T-cell (primary cell): ENCODE results near the gene VPS41. TPM values are rescaled to one million over a fixed set of nuclear protein-coding genes. Genes with fewer than 3 reads are reported as not detected.

Experiments
- ATAC-seq, 4 experiments: fragments of 200-7000 bp in 3 of 4; fragments of 150-1000 bp in 1 of 4; cut with Tn5 transposase; replicated peaks in 1 of 4; 1 replicate in 3 of 4; 2 replicates in 1 of 4; pipeline ENCODE4 v1.10.0; 2021; ENCODE audit warnings: moderate library complexity in 3 of 4, mild to moderate bottlenecking in 2 of 4, moderate number of reproducible peaks in 1 of 4
- CTCF ChIA-PET, 2 donors: fragments of 300-600 bp; sonication (Branson Sonifier 250); formaldehyde crosslinking; loops; one replicate each; lab custom pipeline; 2022; ENCODE audit warnings: antibody characterized with exemption in 2 of 2; lab: Charles Lee
- POLR2A ChIA-PET, 2 donors: fragments of 300-600 bp; sonication (Branson Sonifier 250); formaldehyde crosslinking; loops; one replicate each; lab custom pipeline; 2022; ENCODE audit warnings: antibody characterized with exemption in 2 of 2; lab: Charles Lee
- DNase-seq, 35 experiments: peaks; one replicate each; pipeline versions ENCODE4 v3.0.0 to v3.0.0-alpha.2; 2013 to 2023
- H3K27ac ChIP-seq: one replicate; pipeline ENCODE4 v1.5.1; 2013; ENCODE audit warnings: low read length
- H3K27me3 ChIP-seq, 2 experiments: replicated peaks in 1 of 2; 1 replicate in 1 of 2; 2 replicates in 1 of 2; pipeline versions ENCODE4 v1.6.1 to v1.7.0; 2013; ENCODE audit warnings: low read length in 1 of 2, mixed read lengths in 1 of 2; ENCODE audit not compliant: control insufficient read depth in 2 of 2, insufficient read depth in 2 of 2; ENCODE audit errors: extremely low read depth in 1 of 2
- H3K36me3 ChIP-seq, 2 donors: 1 replicate in 1 of 2; 2 replicates in 1 of 2; pipeline versions ENCODE4 v1.6.1 to v1.7.0; 2013; ENCODE audit warnings: low read length in 1 of 2; ENCODE audit not compliant: control insufficient read depth in 2 of 2, insufficient read depth in 1 of 2; ENCODE audit errors: extremely low read depth in 1 of 2
- H3K4me1 ChIP-seq, 2 experiments: 1 replicate in 1 of 2; 2 replicates in 1 of 2; pipeline versions ENCODE4 v1.6.1 to v1.7.0; 2013; ENCODE audit warnings: low read length in 2 of 2, mixed read lengths in 1 of 2; ENCODE audit not compliant: insufficient read depth in 2 of 2, control insufficient read depth in 1 of 2; ENCODE audit errors: extremely low read depth in 1 of 2
- H3K4me3 ChIP-seq, 2 donors: 1 replicate in 1 of 2; 2 replicates in 1 of 2; pipeline versions ENCODE4 v1.5.1 to v1.7.0; 2013; ENCODE audit warnings: mild to moderate bottlenecking in 2 of 2, low read length in 1 of 2, moderate library complexity in 1 of 2; ENCODE audit not compliant: control insufficient read depth in 1 of 2; ENCODE audit errors: extremely low read depth in 1 of 2
- H3K9me3 ChIP-seq: 2 replicates; pipeline ENCODE4 v1.7.0; 2013
- H3K27ac Mint-ChIP-seq, 2 donors: one replicate each; pipeline ENCODE4 v1.8.0; 2020 to 2021; ENCODE audit warnings: mild to moderate bottlenecking in 2 of 2, mixed read lengths in 2 of 2
- H3K27me3 Mint-ChIP-seq, 2 donors: one replicate each; pipeline ENCODE4 v1.8.0; 2021 to 2022; ENCODE audit warnings: mixed read lengths in 2 of 2
- H3K36me3 Mint-ChIP-seq: one replicate; pipeline ENCODE4 v1.8.0; 2021; ENCODE audit warnings: mixed read lengths
- H3K4me1 Mint-ChIP-seq, 3 donors: one replicate each; pipeline ENCODE4 v1.8.0; 2020 to 2022; ENCODE audit warnings: mixed read lengths in 3 of 3, mild to moderate bottlenecking in 1 of 3
- H3K4me3 Mint-ChIP-seq, 3 donors: one replicate each; pipeline ENCODE4 v1.8.0; 2020 to 2022; ENCODE audit warnings: mild to moderate bottlenecking in 3 of 3, mixed read lengths in 3 of 3, moderate library complexity in 3 of 3
- H3K9me3 Mint-ChIP-seq, 3 donors: one replicate each; pipeline ENCODE4 v1.8.0; 2020 to 2022; ENCODE audit warnings: mixed read lengths in 3 of 3
- WGBS: methylation state at CpG from one replicate; pipeline ENCODE4 v1.1.5; 2013; ENCODE audit warnings: missing lambda C conversion rate; ENCODE audit not compliant: insufficient coverage; 5-methylcytosine and 5-hydroxymethylcytosine counted together
- total RNA-seq, 35 experiments: library from RNA in 6 of 35; stranded (reverse) in 6 of 35; fragments of 120-200 nt in 1 of 35; gene quantifications; one replicate each; pipeline versions ENCODE4 v1.2.1 to v1.2.4 and lab custom pipeline; 2013 to 2026

Gene VPS41
- total RNA-seq, 5 donors from 2014 or later (not counting 1 experiment from before 2014, with no cell fraction given) = 45.6 to 68.3 (median 55.3) TPM

DNA sequence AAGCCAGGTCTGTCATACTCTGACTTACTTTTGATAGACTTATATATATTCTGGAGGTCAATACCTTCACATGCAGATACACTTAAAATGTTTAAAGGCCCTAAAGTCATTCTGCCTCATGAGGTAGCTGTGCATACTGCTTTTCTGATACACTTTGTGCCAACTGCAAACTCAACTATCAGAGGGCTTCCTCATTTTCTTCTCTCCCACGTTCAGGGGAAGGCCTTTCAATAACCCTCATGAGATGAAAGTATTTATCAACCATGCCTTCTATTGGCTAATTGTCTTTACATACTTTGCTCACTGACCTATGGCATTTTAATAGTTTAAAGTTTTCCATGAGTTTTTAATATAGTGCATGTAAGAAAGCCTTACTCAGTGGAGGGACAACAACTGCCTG is 165.1 kb downstream of the VPS41 start:
- Histone ChIP-seq H3K4me1 (no peaks in the 10 kb centered on the region), H3K4me3 (no peak overlapping the region), H3K9me3 (no peaks in the 10 kb centered on the region), H3K27me3 (no peaks in the 10 kb centered on the region), H3K36me3 (peaks cover 0 to 38% of the 10 kb centered on the region in 2 donors), H3K27ac (no peak overlapping the region)
- ATAC-seq (no peak), DNase-seq (no peak)
- H3K27me3 Mint-ChIP-seq = no peaks in the 10 kb centered on the region
- ChIA-PET CTCF (no interaction called here), POLR2A (no interaction called here)
- no peaks in the 10 kb centered on the region for H3K9me3 Mint-ChIP-seq
- no peak overlapping the region for H3K27ac Mint-ChIP-seq
- H3K4me1 Mint-ChIP-seq = no peaks in the 10 kb centered on the region
- no peak overlapping the region for H3K4me3 Mint-ChIP-seq
- H3K36me3 Mint-ChIP-seq = peaks cover 69% of the 10 kb centered on the region
- no CpG with 5 or more reads among the region's 1 CpG for WGBS

DNA sequence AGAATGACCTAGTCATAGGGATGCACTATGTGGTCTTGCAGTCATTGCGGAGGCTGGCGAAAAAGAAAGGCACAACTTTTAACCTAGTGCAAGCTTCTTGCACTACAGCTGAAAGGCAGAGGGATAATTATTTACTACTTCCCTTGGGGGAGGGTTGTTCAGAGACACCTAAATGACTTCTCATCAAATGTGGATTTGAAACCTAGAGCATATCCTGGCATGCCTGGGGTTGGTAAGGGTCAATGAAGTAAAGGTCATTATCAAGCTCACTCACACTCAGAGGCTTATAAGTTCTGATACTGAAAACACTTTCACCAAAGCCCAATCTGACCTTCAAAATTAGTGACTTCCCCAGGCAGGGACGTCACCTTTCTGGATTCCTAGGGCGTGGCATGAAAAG is 168.9 kb downstream of the VPS41 start:
- ChIA-PET POLR2A (no interaction called here), CTCF (interaction anchor here in 1 of 2 donors (0.7 kb wide), 1 partner anchor 794 kb away, joined by 3 read pairs; no protein-coding TSS in a partner anchor)
- Histone ChIP-seq H3K4me1 (no peaks in the 10 kb centered on the region), H3K27ac (no peak overlapping the region), H3K9me3 (no peaks in the 10 kb centered on the region), H3K27me3 (no peaks in the 10 kb centered on the region), H3K36me3 (peaks cover 3 to 24% of the 10 kb centered on the region in 2 donors), H3K4me3 (no peak overlapping the region)
- Mint-ChIP-seq H3K36me3 (peaks cover 63% of the 10 kb centered on the region), H3K27me3 (no peaks in the 10 kb centered on the region), H3K27ac (no peak overlapping the region), H3K4me1 (no peaks in the 10 kb centered on the region), H3K9me3 (no peaks in the 10 kb centered on the region), H3K4me3 (no peak overlapping the region)
- 89% methylated on average over 2 of the region's 4 CpGs for WGBS
- ATAC-seq = no peak
- no peak for DNase-seq

DNA sequence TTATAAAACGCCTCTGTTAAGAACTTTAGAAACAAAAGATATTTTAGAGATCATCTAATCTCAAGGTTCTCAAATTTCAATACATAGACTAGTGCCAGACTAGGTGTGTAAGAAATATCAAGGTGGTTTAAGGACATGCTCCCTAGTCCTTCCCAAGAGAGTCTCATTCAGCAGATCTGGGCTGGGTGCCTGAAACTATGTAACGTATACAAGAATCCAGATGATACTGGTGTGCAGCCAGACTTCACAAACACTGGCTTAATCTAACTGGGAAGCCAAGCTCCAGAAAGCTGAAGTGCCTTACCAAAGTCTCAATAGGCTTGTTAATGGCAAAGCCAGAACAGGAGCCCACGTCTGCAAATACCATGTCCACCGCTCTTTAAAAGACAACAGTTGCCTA is 172.9 kb downstream of the VPS41 start:
- CTCF ChIA-PET = no interaction called here
- POLR2A ChIA-PET = no interaction called here
- Mint-ChIP-seq H3K4me3 (no peak overlapping the region), H3K9me3 (no peaks in the 10 kb centered on the region), H3K4me1 (no peaks in the 10 kb centered on the region), H3K36me3 (peaks cover 59% of the 10 kb centered on the region), H3K27me3 (no peaks in the 10 kb centered on the region), H3K27ac (no peak overlapping the region)
- 98% methylated on average over 3 of the region's 4 CpGs for WGBS
- ATAC-seq (no peak), DNase-seq (no peak)
- Histone ChIP-seq H3K4me1 (no peaks in the 10 kb centered on the region), H3K4me3 (no peak overlapping the region), H3K27ac (no peak overlapping the region), H3K36me3 (peaks cover 3 to 10% of the 10 kb centered on the region in 2 donors), H3K9me3 (no peaks in the 10 kb centered on the region), H3K27me3 (no peaks in the 10 kb centered on the region)

DNA sequence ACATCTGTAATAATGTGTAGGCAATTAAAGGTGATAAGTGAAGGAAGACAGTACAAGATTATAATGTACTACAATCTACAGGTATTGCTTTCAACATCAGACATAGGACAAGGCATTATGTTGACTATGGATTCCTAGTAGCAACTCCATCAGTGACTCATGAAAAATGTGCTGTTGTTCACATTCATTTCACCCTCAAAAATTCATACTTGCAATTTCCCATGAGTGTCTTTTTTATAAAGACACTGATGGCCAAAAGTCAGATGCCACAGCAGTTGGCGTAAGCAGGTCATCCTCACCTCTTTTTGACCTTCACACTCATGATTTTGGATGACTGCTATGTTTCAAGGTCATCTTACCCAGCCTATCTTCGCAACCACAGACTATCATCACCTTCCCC is 177.8 kb downstream of the VPS41 start:
- Mint-ChIP-seq H3K4me3 (no peak overlapping the region), H3K36me3 (peaks cover 63% of the 10 kb centered on the region), H3K27me3 (no peaks in the 10 kb centered on the region), H3K9me3 (no peaks in the 10 kb centered on the region), H3K27ac (no peak overlapping the region), H3K4me1 (no peaks in the 10 kb centered on the region)
- Histone ChIP-seq H3K27ac (no peak overlapping the region), H3K4me3 (no peak overlapping the region), H3K9me3 (no peaks in the 10 kb centered on the region), H3K4me1 (no peaks in the 10 kb centered on the region), H3K27me3 (no peaks in the 10 kb centered on the region), H3K36me3 (peaks cover 2 to 37% of the 10 kb centered on the region in 2 donors)
- ATAC-seq = no peak
- WGBS = 100% methylated on average over 2 of the region's 2 CpGs
- ChIA-PET CTCF (interaction anchor here in 1 of 2 donors (0.5 kb wide), 1 partner anchor 30 kb away, joined by 3 read pairs; no protein-coding TSS in a partner anchor), POLR2A (no interaction called here)
- no peak for DNase-seq

DNA sequence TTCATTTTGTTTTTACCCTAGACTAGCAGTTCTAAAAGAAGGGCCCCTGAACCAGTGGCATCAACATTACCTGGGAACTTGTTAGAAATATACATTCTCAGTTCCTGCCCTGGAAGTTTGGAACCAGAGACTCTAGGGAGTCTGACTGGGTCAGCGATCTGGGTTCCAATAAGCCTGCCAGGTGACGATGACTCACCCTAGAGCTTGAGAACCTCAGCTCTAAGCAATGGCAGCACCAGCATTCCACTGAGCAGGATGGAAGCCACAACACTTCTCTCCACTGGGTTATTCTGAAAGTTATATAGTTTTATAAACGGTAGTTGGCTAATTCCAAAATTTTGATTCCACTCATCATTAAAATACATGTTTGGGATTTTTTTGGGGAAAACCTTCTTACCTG is 180.8 kb downstream of the VPS41 start:
- H3K4me3 ChIP-seq = no peak overlapping the region
- H3K9me3 ChIP-seq = no peaks in the 10 kb centered on the region
- 94% methylated on average over 2 of the region's 3 CpGs for WGBS
- Mint-ChIP-seq H3K4me1 (no peaks in the 10 kb centered on the region), H3K36me3 (peaks cover 60% of the 10 kb centered on the region), H3K9me3 (no peaks in the 10 kb centered on the region), H3K27me3 (no peaks in the 10 kb centered on the region), H3K4me3 (no peak overlapping the region), H3K27ac (no peak overlapping the region)
- no peaks in the 10 kb centered on the region for H3K27me3 ChIP-seq
- ChIA-PET CTCF (no interaction called here), POLR2A (no interaction called here)
- ATAC-seq = no peak
- peaks cover 6 to 45% of the 10 kb centered on the region in 2 donors for H3K36me3 ChIP-seq
- DNase-seq = no peak
- H3K27ac ChIP-seq = no peak overlapping the region
- no peaks in the 10 kb centered on the region for H3K4me1 ChIP-seq

DNA sequence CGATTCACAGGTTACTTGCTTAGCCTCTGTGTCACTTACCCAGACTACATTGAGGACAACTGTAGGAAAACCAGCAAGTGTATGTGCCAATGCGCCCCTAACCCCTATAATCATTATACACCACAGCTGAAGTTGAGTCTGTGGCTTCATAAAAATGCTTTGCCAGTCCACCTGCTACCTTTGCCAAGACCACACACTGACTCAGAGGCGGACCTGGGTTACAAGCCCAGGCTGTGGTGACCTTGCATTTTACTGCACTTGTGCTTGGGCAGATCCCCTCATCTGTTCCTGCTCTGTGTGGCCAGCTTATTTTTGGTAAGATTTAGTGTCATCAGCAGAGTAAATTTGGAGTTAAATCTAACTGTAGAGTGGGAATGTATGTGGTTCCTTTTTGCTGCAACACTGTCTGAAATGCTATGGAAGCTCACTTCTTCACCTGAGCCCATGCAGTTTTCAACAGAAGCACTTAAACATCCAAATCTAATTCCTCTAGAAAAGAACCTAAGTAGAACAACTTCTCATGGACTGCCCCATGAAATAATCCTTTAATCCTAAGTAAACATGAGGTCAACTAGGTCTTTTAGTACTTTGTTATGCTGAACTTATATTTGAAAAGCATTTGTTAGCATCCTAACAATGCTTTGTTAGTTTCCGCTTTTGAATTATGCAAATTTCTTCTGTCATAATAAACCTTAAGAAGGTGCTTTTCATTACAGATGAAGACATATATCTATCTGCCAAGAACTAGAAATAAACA is 181.6 kb downstream of the VPS41 start:
- Histone ChIP-seq H3K4me3 (no peak overlapping the region), H3K27ac (no peak overlapping the region), H3K9me3 (no peaks in the 10 kb centered on the region), H3K4me1 (no peaks in the 10 kb centered on the region), H3K36me3 (peaks cover 6 to 45% of the 10 kb centered on the region in 2 donors), H3K27me3 (no peaks in the 10 kb centered on the region)
- Mint-ChIP-seq H3K9me3 (no peaks in the 10 kb centered on the region), H3K27ac (no peak overlapping the region), H3K27me3 (no peaks in the 10 kb centered on the region), H3K4me3 (no peak overlapping the region), H3K4me1 (no peaks in the 10 kb centered on the region), H3K36me3 (peaks cover 64% of the 10 kb centered on the region)
- WGBS = no CpG with 5 or more reads among the region's 4 CpGs
- ChIA-PET CTCF (no interaction called here), POLR2A (no interaction called here)
- DNase-seq = no peak
- ATAC-seq = no peak
